ENCODE measurements around the gene OTOF.
"Not testable (repeated sequence)": the region's sequence is repeated elsewhere in the genome, so short reads cannot be mapped to it uniquely, and the experiment has no call there.

The OTOF gene

DNA sequence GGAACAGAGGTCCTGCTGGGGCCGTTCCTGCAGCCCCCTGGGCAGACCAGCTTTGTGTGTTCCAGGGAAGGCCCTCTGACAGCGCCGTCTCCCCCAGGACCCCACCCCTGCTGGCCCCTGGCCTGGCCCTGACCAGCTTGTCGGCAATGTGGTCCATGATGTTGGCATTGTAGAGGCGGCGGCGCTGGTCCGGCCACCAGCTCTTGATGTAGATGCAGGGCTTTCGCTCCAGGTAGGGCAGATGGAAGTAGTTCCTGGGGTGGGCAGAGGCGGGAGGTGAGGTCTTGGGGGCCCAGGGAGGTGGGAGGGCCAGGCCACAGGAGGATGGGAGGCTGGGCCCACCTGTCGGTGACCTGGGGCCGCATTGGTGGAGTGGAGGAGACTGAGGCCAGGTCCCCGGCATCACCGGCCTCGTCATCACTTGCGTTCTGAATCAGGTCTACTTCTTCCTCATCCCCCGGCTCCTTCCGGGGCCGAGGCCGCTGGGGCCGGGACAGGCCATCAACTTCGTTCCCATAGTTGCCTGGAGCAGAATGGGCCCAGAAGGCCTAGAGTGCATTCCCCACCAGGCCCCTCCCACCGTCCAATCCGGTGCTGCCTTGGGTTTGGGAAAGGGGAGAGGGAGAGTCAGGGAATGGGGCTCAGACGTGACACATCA lies 1.3 kb upstream of the OTOF start:
- DNase-seq = no peak

DNA sequence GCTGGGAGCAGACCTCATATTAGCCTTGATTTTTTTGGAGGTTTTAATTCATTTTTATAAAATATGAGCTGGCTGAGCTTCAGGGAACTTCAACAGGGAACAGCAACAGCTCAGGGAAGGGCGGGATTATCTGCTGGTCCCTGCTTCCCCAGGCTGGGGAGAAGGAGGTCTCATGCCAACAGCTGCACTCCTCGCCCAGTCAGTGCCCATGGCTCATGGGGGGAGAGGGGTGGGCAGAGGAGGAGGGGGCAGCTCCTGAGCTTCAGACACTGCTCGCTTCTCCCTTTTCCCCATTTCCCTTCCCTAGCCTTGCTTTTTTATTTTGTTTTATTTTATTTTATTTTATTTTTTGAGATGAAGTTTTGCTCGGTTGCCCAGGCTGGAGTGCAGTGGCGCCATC lies 442 bp upstream of the OTOF start:
- no peak for DNase-seq

DNA sequence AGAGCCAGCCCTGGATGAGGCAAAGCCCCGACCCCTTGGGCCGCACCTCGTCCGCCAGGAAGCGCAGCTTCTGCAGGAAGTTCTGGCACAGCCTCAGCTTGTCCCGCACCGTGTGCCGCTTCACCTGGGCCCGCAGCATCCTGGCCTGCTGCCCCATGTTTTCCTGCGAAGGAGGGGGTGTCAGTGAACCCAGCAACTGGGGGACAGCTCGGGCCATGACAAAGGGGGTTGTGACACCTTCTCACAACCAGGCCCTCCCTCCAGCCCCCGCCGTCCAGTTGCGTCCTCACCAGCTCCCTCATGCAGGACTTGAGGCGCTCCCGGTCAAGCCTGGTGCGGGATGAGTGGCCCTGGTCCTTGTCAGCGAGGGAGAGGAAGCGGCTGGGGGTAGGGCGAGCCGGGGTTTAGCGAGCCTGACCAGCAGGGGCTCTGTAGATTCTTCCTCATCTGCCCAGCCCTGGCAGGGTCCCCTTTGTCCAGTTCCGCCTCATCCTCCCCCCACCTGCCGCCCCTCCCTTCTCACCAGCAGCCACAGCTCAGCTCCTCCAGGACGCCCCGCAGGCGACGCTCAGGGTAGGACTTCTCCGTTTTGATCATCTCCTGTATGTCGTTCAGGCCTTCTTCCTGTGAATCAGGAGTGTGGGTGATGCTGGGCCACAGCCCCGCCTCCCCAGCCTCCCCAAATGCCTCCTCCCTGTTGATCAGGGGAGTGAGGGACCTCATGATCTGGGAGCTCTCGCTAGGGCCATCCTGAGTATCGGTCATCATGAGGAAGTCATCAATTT lies 606 bp downstream of the OTOF start:
- no peak for DNase-seq

DNA sequence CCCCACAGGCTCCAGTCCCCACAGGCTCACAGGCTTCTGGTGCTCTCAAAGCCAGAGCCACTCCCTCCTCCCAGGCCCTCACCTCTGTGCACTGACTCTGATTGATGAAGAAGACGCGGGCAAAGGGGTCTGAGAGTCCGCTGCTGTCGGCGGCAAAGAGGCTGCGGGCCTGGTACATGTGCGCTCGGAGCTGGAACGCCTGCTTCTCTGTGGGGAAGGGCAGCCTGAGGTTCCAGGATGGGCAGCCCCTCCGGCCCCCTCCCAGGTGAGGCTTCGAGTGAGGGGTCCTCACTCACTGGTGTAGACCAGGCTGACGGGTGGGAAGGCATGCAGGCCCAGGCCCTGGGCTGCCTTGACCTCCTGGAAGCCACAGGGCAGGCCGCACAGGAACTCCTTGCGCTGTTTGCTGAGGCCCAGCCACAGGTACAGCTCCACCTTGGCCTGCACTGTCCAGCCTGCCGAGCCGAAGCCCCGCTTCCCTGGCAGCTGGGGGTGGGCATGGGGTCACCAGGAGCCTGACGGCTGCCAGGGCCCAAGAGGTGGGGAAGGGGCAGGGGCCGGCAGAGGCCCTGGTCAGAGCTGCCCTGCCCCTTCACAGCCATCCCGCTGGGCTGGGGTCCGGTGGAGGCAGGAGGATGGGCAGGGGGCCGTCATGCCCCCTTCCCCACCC lies 2.0 kb downstream of the OTOF start:
- no peak for DNase-seq

DNA sequence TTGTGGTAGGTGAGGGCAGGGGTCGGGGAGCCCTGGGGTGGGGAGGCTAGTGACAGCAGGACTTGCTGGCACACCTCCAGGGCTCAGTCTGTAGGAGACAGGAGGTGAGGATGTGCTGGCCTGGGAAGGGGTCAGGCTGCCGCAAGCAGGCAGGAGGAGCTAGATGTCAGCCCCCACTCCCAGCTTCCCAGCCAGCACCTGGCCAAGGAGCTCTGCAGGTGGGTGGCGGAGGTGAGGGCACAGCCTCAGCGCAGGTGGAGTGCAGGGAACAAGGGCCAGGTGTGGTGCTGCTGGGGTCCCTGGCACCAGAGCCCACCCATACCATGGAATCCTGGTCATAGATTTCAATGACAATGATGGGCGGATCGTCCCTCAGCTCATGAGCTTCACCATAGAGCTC lies 2.9 kb downstream of the OTOF start:
- no peak for DNase-seq

DNA sequence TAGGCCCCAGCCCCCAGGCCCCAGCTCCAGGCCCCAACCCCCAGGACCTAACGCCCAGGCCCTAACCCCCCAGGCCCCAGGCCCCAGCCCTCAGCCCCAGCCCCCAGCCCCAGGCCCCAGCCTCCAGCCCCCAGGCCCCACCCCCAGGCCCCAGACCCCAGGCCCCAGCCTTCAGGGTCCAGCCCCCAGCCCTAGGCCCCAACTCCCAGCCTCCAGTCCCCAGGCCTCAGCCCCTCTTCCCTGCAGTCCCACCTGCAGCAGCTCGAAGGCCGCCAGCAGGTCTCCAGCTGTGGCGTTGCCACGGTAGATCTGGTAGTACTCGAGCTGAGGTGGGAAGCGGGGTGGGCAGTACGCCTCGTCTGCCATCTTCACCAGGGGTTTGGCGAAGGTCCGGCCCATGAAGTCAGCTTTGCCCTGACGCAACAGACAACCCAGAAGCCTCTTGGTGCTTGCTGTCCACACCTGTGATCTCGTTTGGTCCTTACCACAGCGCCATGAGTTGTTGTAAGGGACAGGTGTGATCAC lies 3.6 kb downstream of the OTOF start:
- DNase-seq = no peak

DNA sequence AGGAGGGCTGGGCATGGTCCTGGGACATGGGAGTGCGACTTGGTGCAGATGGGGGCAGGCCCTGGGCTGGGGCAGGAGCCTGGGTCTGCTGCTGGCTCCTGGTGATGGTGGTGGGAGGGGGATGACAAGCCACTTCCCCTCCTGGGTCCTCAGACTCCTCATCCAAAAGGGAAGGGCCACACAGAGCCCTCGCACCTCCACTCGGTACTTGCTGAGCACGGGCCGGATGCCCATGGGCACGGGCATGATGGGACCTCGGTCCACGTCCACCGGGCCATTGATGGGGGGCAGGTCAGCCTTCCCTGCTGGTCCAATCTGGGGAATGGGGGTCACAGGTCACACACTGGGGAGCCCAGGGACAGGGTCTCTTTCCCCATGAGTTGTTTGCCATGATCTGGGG lies 4.1 kb downstream of the OTOF start:
- DNase-seq = no peak

DNA sequence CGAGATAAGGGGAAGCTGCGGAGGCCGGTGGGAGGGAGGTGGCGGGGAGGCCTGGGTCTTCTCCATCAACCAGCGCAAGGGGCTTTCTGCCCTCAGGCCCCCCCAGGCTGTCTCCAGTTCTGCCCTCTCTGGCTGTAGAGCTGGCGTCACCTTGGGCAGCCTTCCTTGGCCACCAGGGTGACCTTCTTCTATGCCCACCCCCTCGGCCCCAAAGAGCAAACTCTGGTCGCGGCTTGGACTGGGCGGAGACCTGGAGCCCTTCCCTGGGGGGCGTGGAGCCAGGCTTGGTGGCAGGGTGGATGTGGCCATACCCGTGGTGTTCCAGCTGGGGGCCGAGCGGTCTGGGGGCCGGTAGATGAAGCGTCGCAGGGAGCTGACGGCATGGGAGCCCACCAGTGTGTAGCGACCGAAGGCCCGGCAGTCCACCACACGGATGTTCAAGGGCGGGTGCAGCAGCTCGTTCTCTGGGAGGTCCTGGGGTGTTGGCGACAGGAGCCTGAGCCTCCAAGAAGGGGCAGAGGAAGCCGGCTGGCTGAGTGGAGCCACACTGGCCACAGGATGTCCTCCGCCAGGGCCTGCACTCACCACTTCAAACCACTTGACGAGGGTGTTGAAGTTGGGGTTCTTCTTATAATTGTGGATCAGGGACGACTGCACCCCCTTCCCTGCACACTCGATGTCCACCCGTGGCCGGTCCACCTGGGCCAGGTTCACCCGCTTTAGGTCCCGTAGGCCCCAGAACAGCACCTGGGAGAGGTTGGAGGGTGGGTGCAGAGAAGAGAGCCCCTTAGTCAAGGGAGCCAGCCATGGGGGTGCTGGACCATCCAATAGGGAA lies 4.9 kb downstream of the OTOF start:
- DNase-seq = no peak

DNA sequence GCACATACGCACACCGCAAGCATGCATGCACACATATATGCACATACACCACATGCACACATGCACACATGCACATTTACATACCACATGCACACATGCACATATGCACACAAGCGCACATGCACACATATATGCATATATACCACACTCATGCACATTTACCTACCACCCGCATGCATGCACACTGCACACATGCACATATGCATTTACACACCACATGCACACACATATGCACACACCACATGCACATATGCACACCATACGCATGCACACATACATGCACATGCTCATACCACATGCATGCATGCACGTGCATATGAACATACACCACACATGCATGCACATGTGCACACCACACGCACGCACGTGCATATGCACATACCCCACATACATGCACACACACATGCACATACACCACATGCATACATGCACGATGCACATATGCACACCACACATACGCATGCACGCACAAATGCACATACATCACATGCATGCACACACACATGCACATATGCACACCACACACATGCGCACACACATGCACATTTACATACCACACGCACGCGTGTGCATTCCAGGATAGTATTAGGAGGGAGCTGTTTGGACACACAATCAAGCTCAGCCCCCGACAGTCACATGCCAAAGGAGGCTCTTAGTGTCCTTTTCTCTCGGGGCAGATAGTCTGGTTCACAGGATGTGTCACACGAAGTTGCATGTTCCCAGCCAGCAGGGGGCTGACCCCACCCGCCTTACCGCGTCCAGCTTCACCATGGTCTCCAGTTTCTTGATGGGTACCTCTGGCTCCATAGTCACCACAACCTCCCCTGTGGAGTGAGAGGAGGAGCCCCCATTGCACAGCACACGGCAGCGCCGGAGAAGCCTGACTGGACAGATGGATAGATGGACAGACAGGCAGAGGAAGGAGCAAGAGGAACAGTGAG lies 5.9 kb downstream of the OTOF start:
- no peak for DNase-seq

DNA sequence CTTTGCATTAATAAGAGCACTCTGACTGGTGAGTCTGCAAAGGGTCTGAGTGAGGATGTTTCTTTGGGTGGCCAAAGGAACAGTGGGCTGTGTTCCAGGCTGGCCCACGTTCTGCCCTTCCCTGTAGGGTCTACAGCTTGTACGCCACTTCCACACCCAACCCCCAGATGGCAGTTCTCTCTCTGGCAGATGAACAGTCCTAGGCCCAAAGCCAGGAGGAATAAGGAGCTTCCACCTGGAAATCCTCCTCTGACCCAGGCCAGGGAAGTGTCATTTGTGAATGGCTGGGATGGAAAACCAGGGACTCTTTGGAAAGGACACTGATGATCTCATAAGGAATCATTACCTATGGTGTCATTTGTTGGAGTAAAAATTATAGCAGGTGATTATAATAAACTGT lies 6.6 kb downstream of the OTOF start:
- DNase-seq = no peak

DNA sequence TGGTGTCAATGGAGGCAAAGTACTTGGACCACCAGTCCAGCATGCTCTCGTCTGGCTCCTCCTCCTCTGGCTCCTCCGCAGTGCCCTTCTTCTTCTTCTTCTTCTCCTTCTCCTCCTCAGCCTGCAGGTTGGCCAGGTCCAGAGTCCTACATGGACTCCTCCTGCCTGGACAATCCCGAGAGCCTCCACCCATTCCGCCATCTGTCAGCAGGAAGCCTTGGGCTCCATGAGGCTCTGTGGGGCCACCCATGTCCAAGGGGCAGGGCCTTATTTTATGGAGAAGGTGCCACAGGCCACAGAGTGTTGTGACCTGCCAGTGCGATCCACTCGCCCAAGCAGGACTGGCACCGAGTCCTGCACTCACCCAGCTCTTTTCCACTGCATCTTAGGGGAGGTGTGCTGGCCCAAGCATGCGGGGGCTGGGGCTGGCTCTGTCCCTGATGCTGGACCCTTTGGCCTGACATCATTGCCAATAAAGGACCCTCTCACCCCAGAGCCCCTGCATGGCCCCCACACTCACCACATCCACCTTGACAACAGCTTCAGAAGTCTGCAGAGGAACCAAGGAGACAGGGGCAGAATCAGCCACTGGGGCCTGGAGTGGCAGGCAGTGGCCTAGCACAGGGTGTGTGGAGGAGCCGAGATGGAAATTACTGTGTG lies 7.2 kb downstream of the OTOF start:
- DNase-seq = no peak

DNA sequence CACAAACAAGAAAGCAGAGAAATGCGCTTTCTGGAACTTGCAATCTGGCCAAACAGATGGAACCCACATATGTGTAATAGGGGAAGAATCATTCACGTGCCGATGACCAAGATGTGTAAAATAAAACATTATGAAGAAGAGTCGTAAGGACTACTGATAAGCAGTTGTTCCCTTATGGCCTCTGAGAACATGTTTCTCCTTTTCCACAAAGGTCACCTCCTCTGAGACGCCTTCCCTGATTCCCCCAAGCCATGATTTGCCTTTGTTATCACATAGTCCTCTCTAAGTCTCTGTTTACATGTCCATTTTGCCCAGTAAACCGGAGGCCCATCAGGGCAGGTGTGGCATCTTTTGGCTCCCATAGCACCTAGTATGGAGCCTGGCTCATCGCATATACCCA lies 8.0 kb downstream of the OTOF start:
- no peak for DNase-seq

DNA sequence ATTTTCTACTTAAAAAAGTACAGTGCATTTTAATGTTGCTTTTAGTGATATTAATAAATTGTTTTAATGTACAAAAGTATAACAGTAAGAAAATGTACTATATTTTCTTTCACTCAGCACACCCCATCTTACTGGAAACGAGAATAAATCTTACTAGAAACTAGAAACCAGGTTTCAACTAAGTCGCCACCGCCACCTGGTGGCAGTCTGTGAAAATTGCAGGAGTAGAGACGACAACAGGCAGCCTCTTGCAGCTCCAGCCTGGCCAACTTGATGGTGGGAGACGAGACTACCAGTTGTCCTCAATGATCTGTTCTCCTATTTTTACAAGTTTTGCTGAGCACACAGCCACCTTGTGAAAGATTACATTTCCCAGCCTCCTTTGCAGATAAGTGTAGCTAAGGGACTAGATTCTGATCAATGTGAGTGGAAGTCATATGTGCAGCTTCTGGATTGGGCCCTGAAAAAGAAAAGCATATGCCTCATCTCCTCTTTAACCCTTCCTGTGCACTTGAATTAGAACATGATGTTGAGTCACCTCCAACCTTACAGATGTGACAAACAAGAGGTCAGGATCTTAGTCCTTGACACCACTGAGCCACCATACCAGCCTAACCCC lies 8.7 kb downstream of the OTOF start:
- no peak for DNase-seq

DNA sequence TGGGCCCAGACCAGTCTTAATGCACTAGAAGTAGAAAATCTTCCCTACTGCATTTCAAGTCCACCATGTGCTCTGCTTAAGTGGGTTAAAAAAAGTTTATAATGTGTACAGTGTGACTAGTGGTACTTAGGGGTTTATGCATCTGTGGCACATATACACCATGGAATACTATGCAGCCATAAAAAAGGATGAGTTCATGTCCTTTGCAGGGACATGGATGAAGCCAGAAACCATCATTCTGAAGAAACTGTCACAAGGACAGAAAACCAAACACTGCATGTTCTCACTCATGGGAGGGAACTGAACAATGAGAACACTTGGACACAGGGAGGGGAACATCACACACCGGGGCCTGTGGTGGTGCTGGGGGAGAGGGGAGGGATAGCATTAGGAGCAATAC lies 9.4 kb downstream of the OTOF start:
- DNase-seq = not testable (repeated sequence)

DNA sequence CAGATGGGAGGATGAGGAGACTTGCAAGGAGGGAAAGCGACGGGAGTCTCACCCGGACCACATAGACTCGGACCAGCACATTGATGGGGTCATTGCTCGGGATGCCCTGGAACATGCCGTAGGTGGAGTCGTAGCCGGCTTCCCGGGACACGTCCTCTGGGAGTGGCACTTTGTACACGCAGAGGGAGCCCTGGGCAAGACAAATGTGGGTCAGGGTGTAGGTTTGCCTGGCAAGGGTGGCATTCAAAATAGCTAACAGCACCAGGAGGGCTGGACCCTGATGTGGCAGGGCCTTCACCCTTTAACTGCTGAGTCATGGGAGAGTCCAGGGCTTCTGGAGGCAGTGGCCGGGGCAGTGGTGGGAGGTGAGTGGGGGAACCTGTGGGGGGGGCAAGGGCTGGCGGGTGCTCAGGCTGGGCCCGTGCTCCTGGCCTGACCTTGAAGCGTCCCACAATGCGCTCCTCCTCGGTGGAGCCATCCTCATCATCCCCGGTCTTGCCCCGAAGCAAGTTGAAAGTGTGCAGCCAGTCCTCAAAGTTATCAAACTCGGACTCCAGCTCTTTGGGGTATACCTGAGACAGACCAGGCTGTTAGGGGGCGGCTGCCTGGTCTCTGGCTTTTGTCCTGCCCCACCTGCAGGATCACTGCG lies 11.1 kb downstream of the OTOF start:
- DNase-seq = no peak

DNA sequence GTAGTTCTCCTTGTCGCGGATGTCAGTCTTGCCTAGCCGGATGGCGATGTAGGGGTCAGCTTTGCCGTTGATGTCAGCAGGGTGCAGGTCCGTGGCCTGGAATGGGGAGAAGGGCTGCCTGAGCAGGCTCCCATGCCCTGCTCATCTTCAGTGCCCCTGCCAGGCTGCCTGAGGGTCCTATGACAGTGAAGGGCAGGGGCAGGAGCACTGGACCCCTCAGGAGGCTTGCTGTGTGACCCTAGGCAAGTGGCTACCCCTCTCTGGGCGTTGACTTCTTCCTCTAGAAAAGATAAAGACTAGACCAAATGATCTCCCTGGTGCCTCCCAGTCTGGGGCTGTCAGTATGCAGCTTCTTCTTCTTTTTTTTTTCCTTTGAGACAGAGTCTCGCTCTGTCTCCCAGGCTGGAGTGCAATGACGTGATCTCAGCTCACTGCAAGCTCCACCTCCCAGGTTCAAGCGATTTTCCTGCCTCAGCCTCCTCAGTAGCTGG lies 11.9 kb downstream of the OTOF start:
- DNase-seq = no peak

DNA sequence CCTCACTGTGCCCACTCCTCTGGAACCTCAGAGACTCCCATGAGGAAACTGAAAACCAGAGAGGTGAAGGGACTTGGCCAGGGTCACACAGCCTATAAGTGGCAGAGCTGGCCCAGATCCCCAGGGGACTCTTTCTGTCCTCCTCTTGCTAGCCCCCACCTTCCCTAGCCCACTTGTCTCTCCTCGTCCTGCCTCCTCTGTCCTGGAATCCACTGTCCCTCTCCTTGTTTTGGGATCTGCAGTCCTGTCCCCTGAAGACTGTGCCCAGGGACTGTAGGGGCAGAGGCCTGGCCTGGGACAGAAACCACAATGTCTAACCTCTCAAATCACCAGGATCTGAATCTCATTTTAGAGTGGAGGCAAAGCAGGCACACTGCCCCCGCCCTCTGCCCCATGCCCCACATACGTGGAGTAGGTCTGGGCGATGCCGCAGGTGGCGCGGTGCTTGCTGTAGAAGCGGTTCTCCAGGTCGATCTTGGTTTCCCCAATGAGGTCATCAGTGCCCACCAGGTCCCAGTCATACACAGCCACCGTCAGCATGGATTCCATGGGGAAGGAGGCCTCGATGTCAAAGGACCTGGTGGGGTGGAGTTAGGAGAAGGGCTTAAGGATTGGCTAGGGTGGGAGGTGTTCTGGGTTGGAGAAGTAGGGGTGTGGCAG lies 12.5 kb downstream of the OTOF start:
- DNase-seq = no peak

DNA sequence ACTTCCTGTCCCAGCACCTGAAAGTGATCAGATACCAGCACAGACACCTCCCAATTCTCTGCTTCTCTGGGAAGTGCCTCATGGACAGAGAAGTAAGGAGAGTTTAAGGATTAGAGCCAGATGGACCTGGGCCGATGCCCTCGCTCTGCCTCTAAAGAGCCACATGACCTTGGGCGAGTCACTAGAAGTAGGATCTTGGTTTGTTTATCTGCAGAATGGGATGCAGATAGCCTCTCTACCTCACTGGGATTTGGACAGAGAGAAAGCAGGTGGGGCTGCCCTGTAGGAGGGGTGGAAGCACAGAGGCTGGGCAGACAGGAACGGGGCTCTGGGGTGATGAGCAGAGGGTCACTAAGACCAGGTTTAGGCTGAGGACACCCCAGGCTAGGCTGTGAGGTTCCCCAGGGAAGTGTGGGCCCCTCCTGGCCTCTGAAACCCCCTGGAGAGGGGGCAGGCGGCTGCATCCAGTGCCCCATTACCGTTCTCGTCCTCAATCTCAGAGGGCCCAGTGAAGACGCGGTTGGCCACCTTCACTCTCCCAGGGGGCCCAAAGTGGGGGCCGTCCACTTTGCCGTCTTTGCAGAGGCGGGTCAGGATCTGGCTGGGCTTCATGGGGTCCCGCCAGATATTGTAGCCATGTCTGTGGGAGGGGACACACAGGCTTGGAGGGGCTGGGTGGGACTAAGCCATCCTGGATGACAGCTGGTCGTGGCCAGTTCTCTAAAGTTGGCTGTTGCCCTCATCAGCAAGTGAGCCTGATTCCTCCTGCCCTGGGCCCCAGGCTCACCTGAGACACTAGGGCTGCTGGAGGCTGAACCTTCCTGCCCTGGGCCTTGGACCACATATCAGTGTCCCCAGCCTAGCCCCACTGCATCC lies 13.3 kb downstream of the OTOF start:
- no peak for DNase-seq

All from NCI-H1930 (cell line).